ENCODE measurements around the gene GRIK2. TPM values are rescaled to one million over a fixed set of nuclear protein-coding genes. Genes with fewer than 3 reads are reported as not detected.
A peak's percentile ranks its signal among the peaks of the same experiment; 100 is the strongest.

GRIK2 gene
- total RNA-seq, 2 donors from 2014 or later, result 5.0 to 12.6 TPM

DNA sequence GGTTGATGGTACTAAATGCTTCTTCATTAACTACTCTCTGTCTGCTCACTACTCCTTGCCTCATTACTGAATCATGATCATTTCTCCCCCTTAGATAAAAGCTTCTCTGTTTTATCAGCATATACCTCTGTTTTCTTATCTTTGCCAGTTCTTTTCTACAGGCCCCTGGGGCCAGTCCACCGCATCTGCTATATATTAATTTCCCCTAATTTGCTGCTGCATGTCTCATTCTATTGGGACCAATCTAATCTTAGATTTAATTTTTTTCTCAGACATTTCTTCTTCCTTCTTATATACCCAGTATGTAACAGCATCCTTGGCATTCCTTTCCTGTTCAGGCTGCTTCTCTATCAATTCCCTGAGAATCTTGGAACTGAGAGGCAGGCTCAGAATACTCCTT is 51.2 kb downstream of the GRIK2 start:
- DNase-seq, result no peak
- ATAC-seq, result no peak
- intact Hi-C loops (cut with DNase I), result no loop called here

DNA sequence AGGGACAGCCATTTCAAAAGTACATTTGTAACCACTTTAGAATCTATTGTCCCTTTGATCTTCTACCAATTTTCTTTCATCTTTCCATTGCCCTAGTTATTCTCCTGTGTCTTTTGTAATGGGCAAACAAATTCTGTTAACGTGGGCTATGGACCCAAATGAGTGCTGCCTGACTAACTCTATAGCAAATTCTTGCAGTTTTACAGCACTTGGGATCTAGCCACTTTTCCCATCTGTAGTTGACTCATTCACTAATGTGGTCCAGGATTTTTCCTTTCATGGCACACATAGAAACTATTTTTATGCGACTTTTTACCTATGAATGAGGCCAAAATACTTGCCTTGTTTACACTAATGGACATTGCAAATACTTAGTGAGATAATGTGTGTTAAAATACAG is 52.0 kb downstream of the GRIK2 start:
- ATAC-seq, result no peak
- intact Hi-C loops (cut with DNase I), result no loop called here
- no peak for DNase-seq

DNA sequence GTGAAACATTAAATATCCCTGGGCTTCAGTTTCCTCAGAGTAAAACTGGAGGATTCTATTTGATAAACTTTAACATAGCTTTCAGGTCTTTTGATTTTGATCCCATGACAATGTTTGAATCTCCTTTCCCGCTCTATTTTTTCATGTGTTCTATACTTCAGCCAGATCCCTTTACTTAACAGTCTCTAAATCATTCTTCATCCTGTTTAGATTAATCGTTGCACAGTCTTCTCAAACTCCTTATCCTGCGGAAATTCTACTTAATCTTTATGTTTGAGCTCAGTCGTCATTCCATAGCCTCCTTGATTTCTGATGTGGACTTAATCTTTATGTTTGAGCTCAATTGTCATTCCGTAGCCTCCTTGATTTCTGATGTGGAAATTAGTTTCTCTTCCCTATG is 57.4 kb downstream of the GRIK2 start:
- ATAC-seq, result no peak
- intact Hi-C loops (cut with DNase I), result no loop called here
- DNase-seq, result no peak

DNA sequence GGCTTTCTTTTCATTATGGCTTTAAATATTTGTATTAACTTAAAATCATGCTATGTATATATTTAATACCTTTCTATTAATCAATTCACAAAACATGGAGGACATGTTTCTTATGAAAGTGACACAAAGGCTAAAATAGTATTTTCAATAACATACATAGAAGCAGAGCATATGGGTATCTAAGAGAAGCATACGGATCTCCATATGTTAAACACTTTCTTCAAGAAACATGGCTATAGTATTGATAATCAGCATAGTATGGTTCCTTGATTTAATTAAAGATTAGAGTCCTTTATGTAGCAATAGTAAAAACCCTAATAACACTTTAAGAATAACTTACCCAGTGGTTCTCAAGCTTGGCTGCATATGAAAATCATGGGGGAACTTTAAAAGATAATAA is 58.5 kb downstream of the GRIK2 start:
- DNase-seq, result no peak
- intact Hi-C loops (cut with DNase I), result no loop called here
- no peak for ATAC-seq

DNA sequence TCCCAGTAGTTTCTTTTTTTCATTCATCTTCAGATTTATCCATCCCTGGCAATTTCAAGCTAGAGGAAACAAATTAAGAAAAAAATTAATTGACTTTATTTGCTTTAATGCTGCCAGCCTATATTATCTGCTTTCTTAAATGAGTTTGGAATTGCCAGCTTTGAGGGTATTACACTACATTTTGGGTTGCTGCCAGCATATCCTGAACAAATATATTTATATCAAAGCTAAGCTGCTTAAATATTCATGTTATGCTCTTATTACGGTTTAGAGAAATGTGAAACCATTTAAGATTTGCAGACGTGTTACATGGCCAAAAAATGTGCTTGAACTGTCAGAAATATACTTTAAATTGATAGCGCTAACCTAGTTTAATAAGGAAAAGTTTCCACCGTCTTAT is 59.7 kb downstream of the GRIK2 start:
- intact Hi-C loops (cut with DNase I), result no loop called here
- ATAC-seq, result no peak

DNA sequence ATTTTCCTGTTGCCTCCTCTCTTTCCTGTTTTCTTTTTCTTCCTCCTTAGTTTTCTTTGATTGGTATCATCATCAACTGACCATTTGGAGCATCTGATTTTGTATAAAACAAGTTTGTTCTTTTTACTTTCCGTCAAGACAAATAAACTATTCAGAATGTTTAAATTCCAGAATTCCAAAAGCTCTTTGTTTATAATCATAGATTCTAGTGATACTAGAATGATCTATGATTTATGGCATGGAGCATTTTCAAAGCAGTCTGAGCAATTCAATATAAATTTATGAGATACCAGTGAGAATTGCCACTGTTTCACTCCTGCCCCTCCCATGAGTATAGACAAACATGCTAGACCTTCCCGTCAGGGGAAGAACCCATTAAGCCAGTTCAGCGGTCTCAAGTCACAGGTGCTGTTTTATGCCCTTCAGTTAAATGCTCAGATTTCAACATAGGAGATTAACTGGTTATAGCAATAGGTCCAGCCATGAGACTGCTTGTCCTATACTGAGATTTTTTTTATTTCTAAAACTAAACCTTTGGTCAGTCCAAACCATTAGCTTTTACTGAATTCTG is 60.7 kb downstream of the GRIK2 start:
- intact Hi-C loops (cut with DNase I), result no loop called here
- ATAC-seq (no peak), DNase-seq (no peak)

More for the DNA sequence above, 59.7 kb downstream of the GRIK2 start:
- DNase-seq, result no peak

DNA sequence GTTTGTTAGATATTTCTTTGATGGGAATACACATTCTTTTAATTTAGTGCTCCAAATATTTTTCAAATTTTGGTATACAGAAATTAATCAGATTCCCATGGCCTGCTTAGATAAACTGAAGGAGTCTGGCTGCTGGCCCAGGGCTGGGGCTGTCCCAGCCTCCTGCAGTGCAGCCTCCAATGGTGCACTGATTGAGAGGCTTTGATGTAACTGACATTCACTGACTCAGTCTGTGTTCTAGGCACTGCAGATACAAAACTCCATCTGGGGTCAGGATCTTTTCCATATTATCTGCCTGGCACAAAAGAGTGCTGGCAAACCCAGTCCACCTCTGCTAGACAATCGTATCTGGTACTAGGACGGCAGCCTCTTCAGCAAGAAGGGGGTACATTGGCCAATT is 64.8 kb downstream of the GRIK2 start:
- ATAC-seq, result no peak
- intact Hi-C loops (cut with DNase I), result no loop called here
- no peak for DNase-seq

DNA sequence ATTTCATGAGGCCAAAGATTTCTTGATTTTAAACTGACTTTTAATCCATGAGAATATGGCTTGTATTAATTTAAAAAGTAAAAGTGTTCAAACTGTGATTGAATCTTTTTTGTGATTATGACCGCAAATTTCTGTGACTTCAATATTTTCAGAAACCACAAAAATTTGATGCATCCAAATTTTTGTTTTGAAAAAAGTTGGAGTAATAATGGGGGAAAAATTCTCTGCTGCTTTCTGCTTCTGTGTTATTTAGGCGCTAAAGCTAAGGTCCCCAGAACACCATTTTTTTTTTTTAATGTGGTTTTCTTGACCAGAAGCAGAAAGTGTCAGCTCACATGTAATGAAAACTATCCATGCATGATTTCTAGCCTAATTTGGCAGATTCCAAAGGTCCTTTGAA is 65.3 kb downstream of the GRIK2 start:
- intact Hi-C loops (cut with DNase I), result no loop called here
- ATAC-seq (no peak), DNase-seq (no peak)

DNA sequence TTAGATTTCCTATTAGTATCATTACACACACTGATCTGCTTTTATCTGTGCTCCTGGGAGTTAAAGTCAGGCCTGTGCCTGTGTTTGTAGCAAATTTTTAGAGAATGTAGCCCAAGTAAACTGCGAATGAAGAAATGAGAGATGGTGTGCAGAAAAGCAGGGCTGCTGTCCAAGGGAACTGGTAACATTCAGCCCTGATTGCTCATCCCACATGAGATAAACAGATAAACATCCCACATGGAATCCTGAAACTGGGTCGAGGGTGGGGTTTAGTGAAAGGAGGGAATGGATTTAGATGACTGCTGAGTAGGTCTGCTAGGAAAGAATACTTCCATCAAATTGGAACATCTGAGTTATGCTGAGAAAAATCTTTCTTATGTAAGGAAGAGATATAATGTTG is 69.1 kb downstream of the GRIK2 start:
- DNase-seq (no peak), ATAC-seq (no peak)
- intact Hi-C loops (cut with DNase I), result no loop called here

DNA sequence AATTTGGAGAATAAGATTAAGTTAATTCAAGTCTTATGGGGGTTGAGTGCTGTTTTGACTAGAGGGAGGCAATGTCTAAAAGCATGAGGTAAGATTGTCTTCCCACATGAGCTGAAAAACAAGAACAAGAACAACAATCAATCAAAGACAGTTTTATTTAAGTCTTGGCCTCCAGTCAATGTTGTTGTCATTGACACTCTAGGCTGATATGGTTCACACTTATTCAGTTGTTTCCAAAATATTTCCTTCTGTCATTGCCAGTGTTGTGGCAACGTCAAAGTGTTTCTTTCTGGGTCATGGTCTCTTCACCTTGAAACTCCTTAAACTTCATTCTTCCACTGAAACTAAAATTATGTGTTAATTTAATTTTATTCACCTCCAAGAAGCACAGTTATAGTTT is 72.4 kb downstream of the GRIK2 start:
- no peak for DNase-seq
- intact Hi-C loops (cut with DNase I), result no loop called here
- peak; percentile 61 to 87 for ATAC-seq

DNA sequence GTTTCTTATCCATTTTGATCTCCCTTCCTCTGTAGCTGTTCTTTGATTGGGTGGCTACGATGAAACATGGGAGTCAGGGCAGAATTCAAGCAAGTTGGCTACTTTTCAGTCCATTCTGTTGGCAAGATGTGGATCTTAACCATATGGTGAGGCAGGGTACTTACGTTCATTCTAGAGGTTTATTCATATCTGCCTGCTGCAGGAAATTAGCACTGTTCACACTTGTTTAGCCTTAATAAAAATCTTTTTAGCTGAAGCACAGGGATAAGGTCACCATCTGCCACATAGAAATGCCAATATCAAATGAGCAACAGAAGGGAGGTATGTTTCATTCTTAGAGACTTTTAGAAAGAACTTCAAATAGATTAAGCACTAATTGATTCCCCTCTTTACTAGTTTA is 83.9 kb downstream of the GRIK2 start:
- intact Hi-C loops (cut with DNase I), result no loop called here
- DNase-seq, result no peak
- no peak for ATAC-seq

DNA sequence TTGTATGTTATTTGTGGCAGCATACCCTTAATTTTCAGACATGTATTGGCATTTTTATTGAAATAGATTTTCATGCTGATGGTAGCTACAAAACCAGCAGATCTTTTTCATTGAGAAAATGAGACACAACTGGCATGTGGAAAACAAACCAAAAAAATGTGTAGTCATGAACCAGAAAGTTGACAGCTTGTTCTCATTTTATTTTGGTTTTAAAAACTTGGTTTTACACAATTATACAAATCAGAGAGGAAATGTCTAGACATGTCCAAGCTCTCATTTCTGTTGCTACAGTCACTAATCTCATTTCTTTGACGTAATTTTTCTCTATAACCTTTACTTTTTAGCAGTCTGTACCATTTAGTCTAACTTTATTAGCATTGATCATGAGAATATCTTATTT is 85.4 kb downstream of the GRIK2 start:
- ATAC-seq, result no peak
- intact Hi-C loops (cut with DNase I), result no loop called here
- DNase-seq, result no peak

DNA sequence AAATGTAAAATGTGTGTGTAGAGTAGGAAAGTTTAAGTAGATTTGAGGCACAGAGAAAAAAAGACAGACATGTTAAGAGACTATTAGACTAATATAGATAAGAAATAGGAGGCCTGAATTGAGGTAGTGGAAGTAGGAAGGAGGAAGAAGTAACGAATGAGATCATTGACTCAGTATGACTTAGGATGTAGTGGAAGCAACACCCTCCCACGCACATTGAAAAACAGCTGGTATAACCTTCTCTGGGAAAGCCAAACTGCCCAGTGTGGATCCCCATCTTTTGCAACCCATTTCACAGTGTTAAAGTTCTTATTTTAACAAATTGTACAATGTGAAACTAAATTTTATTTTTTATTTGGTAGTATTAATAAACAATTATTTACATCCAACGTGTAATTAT is 89.1 kb downstream of the GRIK2 start:
- intact Hi-C loops (cut with DNase I), result no loop called here
- DNase-seq (no peak), ATAC-seq (no peak)

DNA sequence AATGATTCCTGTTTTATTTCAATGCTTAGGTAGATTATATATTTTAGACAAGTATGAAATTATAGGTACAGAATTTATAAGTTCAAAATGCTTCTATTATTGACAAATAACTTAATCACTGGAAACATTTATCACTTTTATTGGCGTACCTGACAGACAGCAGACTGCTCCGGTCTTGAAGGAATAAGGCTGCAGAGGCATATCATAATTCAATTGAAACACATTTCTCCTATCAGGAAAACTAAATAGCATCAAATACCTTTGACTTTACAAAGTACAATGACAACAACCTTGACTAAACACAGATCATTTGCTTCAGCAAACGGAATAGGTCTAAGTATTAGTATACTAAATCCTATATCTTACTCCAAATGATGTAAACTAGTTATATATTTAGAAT is 91.3 kb downstream of the GRIK2 start:
- no peak for ATAC-seq
- no peak for DNase-seq
- intact Hi-C loops (cut with DNase I), result no loop called here

DNA sequence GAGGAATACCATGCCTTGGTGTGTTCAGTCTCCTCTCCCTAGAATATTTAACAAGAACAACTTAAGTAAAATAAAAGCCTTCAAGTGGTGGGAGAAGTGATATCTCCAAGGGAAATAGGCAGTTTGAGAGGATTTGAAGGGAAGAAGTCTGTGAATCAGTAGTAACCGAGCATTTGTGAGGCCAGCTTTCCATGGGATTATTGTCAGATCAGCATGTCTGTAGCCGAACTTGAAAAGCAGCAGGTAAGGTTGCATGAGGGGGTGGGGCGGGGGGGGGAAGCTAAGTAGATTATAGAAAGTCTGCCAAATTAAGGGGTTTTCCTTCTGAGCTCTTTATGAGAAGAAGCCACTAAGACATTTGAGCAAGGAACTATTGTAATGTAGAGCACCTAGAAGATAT is 92.6 kb downstream of the GRIK2 start:
- no peak for DNase-seq

DNA sequence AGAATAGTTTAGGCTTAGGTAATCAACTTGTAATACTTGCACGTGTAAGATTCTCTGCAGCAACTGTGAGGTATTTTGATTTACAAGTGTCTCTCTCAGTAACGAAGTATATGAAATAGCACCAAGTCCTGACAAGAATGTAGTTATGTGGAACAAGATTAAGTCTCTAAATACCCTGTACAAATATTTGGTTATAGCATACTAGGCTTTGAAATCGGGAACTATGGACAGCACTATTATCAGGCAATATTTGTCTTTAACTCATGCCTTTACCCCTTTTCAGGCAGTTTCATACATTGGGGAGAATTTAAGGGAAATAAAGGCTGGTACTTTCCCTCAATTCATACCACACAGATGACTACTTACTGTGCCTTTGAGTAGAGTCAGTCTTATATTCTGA is 93.2 kb downstream of the GRIK2 start:
- intact Hi-C loops (cut with DNase I), result no loop called here
- no peak for ATAC-seq
- DNase-seq, result no peak

More for the DNA sequence above, 92.6 kb downstream of the GRIK2 start:
- ATAC-seq, result no peak
- intact Hi-C loops (cut with DNase I), result no loop called here

DNA sequence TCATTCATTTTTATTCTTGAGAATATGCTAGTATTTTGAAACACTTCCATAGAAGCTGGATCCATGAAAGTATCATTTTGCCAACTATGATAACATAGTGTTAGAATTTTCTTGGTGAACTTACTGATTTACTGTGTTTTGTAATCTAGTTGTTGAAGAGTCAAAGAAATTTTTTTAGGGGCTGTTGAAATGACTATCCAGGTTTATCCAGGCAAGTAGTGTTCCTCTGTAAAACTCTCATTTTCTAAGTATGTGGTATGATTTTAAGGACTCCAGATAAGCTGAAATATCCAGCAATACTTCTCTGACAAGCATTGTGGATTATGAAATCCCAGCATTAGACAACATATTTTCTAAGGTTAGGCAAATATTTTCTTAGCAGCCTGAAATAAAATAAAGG is 95.9 kb downstream of the GRIK2 start:
- ATAC-seq, result peak in 1 of 2 donors; percentile 47
- no peak for DNase-seq
- intact Hi-C loops (cut with DNase I), result no loop called here

DNA sequence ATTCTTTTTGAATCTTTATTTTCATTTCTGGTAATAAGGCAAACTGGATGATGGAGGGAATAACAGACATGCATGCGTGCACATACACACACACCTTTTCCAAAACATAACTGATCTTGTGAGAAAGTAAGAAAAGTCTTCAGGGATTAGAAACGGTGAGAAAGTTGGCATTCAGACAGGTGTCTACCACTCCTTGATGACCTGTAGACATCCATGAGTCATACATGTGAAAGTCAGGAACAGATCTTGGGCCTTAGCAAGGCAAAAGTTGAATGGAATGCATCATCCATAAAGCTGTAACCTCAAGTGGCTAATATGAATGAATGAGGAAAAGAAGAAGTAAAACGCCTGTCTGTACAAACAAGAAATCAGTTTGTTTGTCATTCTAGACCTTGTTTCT is 97.3 kb downstream of the GRIK2 start:
- DNase-seq (no peak), ATAC-seq (no peak)
- intact Hi-C loops (cut with DNase I), result no loop called here

DNA sequence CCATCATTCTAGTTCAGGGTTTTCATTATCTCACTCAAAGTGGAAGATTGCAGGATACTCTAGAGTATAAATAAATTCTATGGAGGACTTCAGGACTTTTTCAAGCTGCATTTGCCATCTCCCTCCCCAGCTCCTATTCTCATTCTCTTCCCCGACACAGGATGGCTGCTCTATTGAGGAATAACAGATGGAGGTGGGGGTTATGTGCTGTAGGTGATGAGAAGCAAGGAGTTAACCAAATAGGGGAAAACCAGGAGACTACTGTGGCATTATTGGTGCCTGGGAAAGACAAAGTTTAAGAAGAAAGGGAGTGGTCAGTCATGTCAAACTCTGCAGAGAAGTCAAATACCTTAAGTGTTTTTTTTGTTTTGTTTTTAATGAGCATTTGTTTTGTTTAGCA is 109.3 kb downstream of the GRIK2 start:
- intact Hi-C loops (cut with DNase I), result no loop called here
- ATAC-seq (no peak), DNase-seq (no peak)

DNA sequence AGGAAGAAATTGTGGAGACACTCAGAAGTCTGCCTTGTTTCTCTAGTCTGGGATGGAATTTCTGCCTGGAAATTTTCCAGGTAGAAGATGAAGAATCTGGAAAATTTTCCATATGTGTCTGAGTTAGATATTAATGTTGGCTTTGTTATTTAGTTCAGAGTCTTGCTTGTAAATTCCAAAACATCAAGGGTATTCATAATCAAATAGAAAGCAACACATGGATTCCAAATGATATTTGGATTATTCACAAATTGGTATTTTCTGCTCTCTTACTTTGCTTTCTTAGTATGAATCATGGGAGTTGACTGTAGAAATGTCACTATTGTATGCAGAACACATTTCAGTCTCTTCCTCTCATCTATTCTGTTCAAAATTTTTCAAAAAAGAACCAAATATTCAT is 116.0 kb downstream of the GRIK2 start:
- DNase-seq, result no peak
- intact Hi-C loops (cut with DNase I), result no loop called here
- no peak for ATAC-seq

DNA sequence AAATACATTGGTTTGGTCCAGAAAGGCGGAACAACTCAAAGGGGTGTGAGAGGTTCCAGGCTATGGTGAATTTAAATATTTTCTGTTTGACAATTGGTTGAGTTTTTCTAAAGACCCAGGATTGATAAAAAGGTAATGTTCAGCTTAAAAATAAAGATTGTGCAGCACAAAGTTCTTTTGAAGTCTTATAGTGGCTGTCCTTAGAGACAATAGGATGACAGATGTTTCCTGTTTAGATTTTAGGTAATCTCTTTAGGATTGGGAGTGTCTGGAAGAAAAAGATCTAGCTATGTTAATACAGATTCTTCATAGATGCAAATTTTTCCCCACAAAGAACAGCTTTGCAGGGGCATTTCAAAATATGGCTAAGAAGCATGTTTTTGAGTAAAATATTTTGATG is 119.7 kb downstream of the GRIK2 start:
- DNase-seq, result no peak
- ATAC-seq, result no peak
- intact Hi-C loops (cut with DNase I), result no loop called here

DNA sequence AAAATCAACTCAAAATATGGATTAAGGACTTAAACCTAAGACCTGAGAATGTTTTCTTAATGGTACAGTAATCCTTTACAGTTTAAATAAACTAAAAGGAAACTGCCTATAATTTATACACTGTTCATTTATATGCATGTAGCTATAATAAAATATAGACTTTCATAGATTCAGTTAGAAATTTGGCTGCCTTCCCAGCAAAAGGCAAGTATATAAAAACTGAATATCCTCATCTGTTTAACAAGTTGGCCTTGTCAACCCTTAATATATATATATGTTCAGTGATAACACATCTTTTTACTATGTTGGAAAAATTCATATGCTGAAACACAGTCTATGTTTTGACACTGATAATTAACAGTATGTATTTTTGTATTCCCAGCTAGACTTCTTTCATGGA is 123.1 kb downstream of the GRIK2 start:
- intact Hi-C loops (cut with DNase I), result no loop called here
- DNase-seq (no peak), ATAC-seq (no peak)

Data from left cardiac atrium (tissue), 4 donors.